Fibroblast of lung (primary cell): Measurements from ENCODE around the gene ENPP6. TPM values are rescaled to one million over a fixed set of nuclear protein-coding genes. Genes with fewer than 3 reads are reported as not detected.
A peak's percentile ranks its signal among the peaks of the same experiment; 100 is the strongest.

Experiments used
- DNase-seq, 2 donors: peaks; one replicate each; pipeline versions ENCODE4 v3.0.0 to v3.0.0-alpha.2; 2010; ENCODE audit warnings: low read depth in 2 of 2
- H2AFZ ChIP-seq: 2 replicates; pipeline ENCODE4 v1.5.1; 2012; ENCODE audit warnings: low read length, control low read depth, inconsistent platforms
- H3K27ac ChIP-seq: 2 replicates; pipeline ENCODE4 v1.5.1; 2011; ENCODE audit warnings: low read length, control low read depth; ENCODE audit not compliant: insufficient read depth
- H3K27me3 ChIP-seq: 2 replicates; pipeline ENCODE4 v1.5.1; 2011; ENCODE audit warnings: mild to moderate bottlenecking, low read length; ENCODE audit not compliant: control insufficient read depth, insufficient read depth
- H3K36me3 ChIP-seq: 2 replicates; pipeline ENCODE4 v1.5.1; 2011; ENCODE audit warnings: low read length; ENCODE audit not compliant: control insufficient read depth, insufficient read depth
- H3K4me1 ChIP-seq: 2 replicates; pipeline ENCODE4 v1.5.1; 2011; ENCODE audit warnings: low read length; ENCODE audit not compliant: control insufficient read depth, insufficient read depth; ENCODE audit errors: extremely low read depth
- H3K4me2 ChIP-seq: 2 replicates; pipeline ENCODE4 v1.5.1; 2011; ENCODE audit warnings: low read length, control low read depth; ENCODE audit not compliant: insufficient read depth; ENCODE audit errors: extremely low read depth
- H3K4me3 ChIP-seq, 4 experiments: fragments of 200-600 bp in 1 of 4; sonication (generic) in 1 of 4; replicated peaks in 1 of 4; 2 replicates each; pipeline ENCODE4 v1.5.1; 2011 to 2016; ENCODE audit warnings: low read length in 4 of 4, low read depth in 3 of 4, mild to moderate bottlenecking in 3 of 4, control low read depth in 2 of 4, inconsistent platforms in 1 of 4, mixed read lengths in 1 of 4; ENCODE audit not compliant: insufficient read depth in 1 of 4; ENCODE audit errors: control extremely low read depth in 1 of 4
- H3K79me2 ChIP-seq: 2 replicates; pipeline ENCODE4 v1.5.1; 2012; ENCODE audit warnings: mild to moderate bottlenecking, low read length, inconsistent platforms; ENCODE audit not compliant: control insufficient read depth, insufficient read depth
- H3K9ac ChIP-seq: 2 replicates; pipeline ENCODE4 v1.5.1; 2011; ENCODE audit warnings: mild to moderate bottlenecking, low read length, control low read depth; ENCODE audit not compliant: insufficient read depth
- H3K9me3 ChIP-seq: 2 replicates; pipeline ENCODE4 v1.5.1; 2012; ENCODE audit warnings: low read depth, low read length; ENCODE audit not compliant: control insufficient read depth, insufficient read depth
- H4K20me1 ChIP-seq: 2 replicates; pipeline ENCODE4 v1.5.1; 2011; ENCODE audit warnings: low read length; ENCODE audit not compliant: control insufficient read depth, insufficient read depth; ENCODE audit errors: extremely low read depth
- EZH2 ChIP-seq: IDR thresholded peaks from 2 replicates; pipeline ENCODE4 v1.5.1; 2012; ENCODE audit warnings: low read length, control low read depth, mild to moderate bottlenecking; ENCODE audit errors: missing control alignments
- polyA minus RNA-seq: library from RNA; depleted of rRNA, polyadenylated mRNA; stranded (reverse); fragments of >200 nt; gene quantifications from 2 replicates; pipeline ENCODE4 v1.2.3, GENCODE V29; 2011; ENCODE audit warnings: low replicate concordance
- polyA plus RNA-seq, 2 donors: library from polyadenylated mRNA; depleted of rRNA in 1 of 2; stranded (reverse) in 1 of 2; unstranded in 1 of 2; fragments of >200 nt; gene quantifications; 2 replicates each; pipeline ENCODE4 v1.2.1, GENCODE V29; 2011 to 2012; ENCODE audit warnings: missing spikeins in 1 of 2
- total RNA-seq: library from RNA; depleted of rRNA; stranded (reverse); fragments of >200 nt; gene quantifications from 2 replicates; pipeline ENCODE4 v1.2.1, GENCODE V29; 2014
- TF ChIP-seq, protein P1 (sequence below), 2 donors: IDR thresholded peaks in 1 of 2; conservative IDR thresholded peaks in 1 of 2; 1 replicate in 1 of 2; 2 replicates in 1 of 2; pipeline ENCODE4 v1.5.1; 2011 to 2012; ENCODE audit warnings: low read length in 2 of 2, control low read depth in 1 of 2, inconsistent platforms in 1 of 2, low read depth in 1 of 2, mild to moderate bottlenecking in 1 of 2

The ENPP6 gene
- total RNA-seq (under 0.01 and 0.17 TPM in 2 replicates), polyA plus RNA-seq (0.12 and 0.33 TPM in 2 replicates), polyA minus RNA-seq (1.3 TPM in 1 of 2 replicates, not detected in the other)
- polyA plus RNA-seq (2012): 0.09 and 0.16 TPM in 2 replicates

DNA sequence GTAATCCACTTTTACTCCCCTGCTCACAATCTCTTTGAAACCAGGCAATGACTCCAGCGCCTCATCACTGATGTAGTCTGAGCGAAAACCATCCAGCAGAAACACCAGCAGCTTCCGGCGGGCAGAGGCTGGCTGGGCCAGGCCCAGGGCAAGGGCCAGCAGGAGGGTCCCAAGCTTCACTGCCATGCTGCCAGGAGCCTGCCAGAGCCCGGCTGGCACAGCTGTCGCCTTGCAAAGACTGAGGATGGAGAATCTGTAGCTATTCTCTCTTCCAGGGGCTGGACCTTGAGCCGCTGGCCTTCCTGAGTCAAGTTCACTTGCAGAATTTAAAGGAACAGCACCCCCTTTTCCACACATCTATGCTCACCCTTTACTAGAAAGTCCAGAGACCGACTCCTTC is at the start of gene ENPP6:
TSS of gene ENPP6 (minus strand) at position 240 of the 400 bp plus-strand sequence. CDS start at position 186, 54 bp downstream.
- H3K36me3 ChIP-seq: no peaks in the 10 kb centered on the region
- H4K20me1 ChIP-seq: no peaks in the 10 kb centered on the region
- no peaks in the 10 kb centered on the region for H3K4me1 ChIP-seq
- TF ChIP-seq, protein P1, sequence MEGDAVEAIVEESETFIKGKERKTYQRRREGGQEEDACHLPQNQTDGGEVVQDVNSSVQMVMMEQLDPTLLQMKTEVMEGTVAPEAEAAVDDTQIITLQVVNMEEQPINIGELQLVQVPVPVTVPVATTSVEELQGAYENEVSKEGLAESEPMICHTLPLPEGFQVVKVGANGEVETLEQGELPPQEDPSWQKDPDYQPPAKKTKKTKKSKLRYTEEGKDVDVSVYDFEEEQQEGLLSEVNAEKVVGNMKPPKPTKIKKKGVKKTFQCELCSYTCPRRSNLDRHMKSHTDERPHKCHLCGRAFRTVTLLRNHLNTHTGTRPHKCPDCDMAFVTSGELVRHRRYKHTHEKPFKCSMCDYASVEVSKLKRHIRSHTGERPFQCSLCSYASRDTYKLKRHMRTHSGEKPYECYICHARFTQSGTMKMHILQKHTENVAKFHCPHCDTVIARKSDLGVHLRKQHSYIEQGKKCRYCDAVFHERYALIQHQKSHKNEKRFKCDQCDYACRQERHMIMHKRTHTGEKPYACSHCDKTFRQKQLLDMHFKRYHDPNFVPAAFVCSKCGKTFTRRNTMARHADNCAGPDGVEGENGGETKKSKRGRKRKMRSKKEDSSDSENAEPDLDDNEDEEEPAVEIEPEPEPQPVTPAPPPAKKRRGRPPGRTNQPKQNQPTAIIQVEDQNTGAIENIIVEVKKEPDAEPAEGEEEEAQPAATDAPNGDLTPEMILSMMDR (conservative IDR thresholded peaks at IDR 0.05 in 1 of 2, IDR thresholded peaks at IDR 0.05 in 1 of 2; ENCODE audit: low read depth in 1 of 2, low read length in 2 of 2): no peak
- TF ChIP-seq EZH2: no peak
- no peaks in the 10 kb centered on the region for H3K79me2 ChIP-seq
- no peak within 1 kb of the TSS for H3K27ac ChIP-seq
- no peak within 1 kb of the TSS for H3K4me3 ChIP-seq
- DNase-seq: no peak
- no peaks in the 10 kb centered on the region for H3K27me3 ChIP-seq
- H3K4me2 ChIP-seq: no peak within 1 kb of the TSS
- no peak within 1 kb of the TSS for H2AFZ ChIP-seq
- no peaks in the 10 kb centered on the region for H3K9me3 ChIP-seq
- no peak within 1 kb of the TSS for H3K9ac ChIP-seq

DNA sequence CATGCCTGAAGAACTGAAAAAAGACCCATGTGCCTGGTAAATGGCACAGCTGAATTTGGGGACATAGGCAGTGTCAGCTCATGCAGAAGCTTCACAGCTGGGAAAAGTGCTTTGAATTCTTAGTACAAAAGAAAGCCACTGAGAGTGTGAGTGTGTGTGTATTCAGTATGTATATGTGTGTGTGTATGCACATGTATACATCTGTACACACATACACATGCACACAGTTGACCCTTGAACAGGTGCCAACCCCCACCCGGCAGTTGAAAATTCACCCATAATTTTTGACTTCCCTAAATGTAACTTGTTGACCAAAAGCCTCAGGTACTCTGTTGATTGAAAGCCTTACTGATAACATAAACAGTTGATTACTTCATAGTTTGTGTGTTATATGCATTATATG is 49.5 kb upstream of the ENPP6 start:
- Histone ChIP-seq H3K4me1 (peaks cover 8% of the 10 kb centered on the region), H3K27me3 (no peaks in the 10 kb centered on the region), H3K27ac (peak overlapping the region; percentile 78), H2AFZ (no peak overlapping the region), H4K20me1 (no peaks in the 10 kb centered on the region), H3K9ac (no peak overlapping the region), H3K79me2 (no peaks in the 10 kb centered on the region), H3K36me3 (no peaks in the 10 kb centered on the region), H3K4me2 (no peak overlapping the region), H3K9me3 (no peaks in the 10 kb centered on the region), H3K4me3 (no peak overlapping the region)
- DNase-seq: no peak
- no peak for TF ChIP-seq EZH2
- TF ChIP-seq, protein P1 (conservative IDR thresholded peaks at IDR 0.05 in 1 of 2, IDR thresholded peaks at IDR 0.05 in 1 of 2; ENCODE audit: low read depth in 1 of 2, low read length in 2 of 2): no peak

- Histone ChIP-seq H3K79me2 (no peaks in the 10 kb centered on the region), H3K4me2 (no peak overlapping the region), H3K27ac (no peak overlapping the region), H4K20me1 (no peaks in the 10 kb centered on the region), H3K4me1 (peaks cover 8% of the 10 kb centered on the region), H3K9me3 (no peaks in the 10 kb centered on the region), H3K27me3 (no peaks in the 10 kb centered on the region), H3K36me3 (no peaks in the 10 kb centered on the region), H2AFZ (no peak overlapping the region), H3K4me3 (no peak overlapping the region), H3K9ac (no peak overlapping the region)
- DNase-seq: peak; percentile 9 to 49
- TF ChIP-seq, protein P1 (conservative IDR thresholded peaks at IDR 0.05 in 1 of 2, IDR thresholded peaks at IDR 0.05 in 1 of 2; ENCODE audit: low read depth in 1 of 2, low read length in 2 of 2): no peak
- TF ChIP-seq EZH2: no peak
Measured at GRCh38 chr4:184265546-184266351, 48.1 kb upstream of the ENPP6 start.
